Gastroesophageal sphincter (tissue), 3 donors: ENCODE data around the gene NIPAL4.

Source experiments
- EP300 ChIP-seq: sonication (generic); formaldehyde crosslinking; IDR thresholded peaks from one replicate; pipeline ENCODE4 v1.6.1; 2017; ENCODE audit warnings: antibody characterized with exemption, mild to moderate bottlenecking
- POLR2A ChIP-seq, 2 donors: fragments of 450-650 bp; IDR thresholded peaks; one replicate each; pipeline ENCODE4 v1.6.1; 2017; ENCODE audit warnings: antibody characterized with exemption in 2 of 2, mild to moderate bottlenecking in 2 of 2, moderate library complexity in 1 of 2
- POLR2AphosphoS5 ChIP-seq: sonication (generic); formaldehyde crosslinking; IDR thresholded peaks from one replicate; pipeline ENCODE4 v1.6.1; 2017; ENCODE audit warnings: antibody characterized with exemption
- TF ChIP-seq, protein P1 (sequence below), 4 experiments: fragments of 200-600 bp in 2 of 4; fragments of 450-650 bp in 2 of 4; sonication (generic) in 1 of 4; IDR thresholded peaks; one replicate each; pipeline ENCODE4 v1.5.1; 2017 to 2019; ENCODE audit warnings: antibody characterized with exemption in 4 of 4, mild to moderate bottlenecking in 2 of 4, moderate library complexity in 2 of 4

DNA sequence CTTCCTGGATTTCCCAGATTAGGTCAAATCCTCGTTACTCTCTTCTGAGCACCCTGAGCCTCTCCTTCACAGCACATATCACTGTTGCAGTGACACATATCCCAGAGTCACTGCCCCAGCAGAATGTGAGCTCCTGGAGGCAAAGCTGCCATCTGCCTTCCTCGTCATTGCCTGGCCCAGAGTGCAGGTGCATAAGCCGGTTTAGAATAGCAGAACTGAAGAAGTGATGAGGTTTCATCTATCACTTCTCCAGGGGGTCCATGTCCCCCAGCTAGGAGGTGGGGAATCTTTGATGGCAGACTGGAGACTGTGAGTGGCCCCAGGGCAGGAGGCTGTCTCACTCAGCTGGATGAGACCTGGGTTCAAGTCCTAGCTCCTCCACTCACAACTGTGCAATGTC, 25.8 kb downstream of the NIPAL4 start:
- TF ChIP-seq, protein P1, sequence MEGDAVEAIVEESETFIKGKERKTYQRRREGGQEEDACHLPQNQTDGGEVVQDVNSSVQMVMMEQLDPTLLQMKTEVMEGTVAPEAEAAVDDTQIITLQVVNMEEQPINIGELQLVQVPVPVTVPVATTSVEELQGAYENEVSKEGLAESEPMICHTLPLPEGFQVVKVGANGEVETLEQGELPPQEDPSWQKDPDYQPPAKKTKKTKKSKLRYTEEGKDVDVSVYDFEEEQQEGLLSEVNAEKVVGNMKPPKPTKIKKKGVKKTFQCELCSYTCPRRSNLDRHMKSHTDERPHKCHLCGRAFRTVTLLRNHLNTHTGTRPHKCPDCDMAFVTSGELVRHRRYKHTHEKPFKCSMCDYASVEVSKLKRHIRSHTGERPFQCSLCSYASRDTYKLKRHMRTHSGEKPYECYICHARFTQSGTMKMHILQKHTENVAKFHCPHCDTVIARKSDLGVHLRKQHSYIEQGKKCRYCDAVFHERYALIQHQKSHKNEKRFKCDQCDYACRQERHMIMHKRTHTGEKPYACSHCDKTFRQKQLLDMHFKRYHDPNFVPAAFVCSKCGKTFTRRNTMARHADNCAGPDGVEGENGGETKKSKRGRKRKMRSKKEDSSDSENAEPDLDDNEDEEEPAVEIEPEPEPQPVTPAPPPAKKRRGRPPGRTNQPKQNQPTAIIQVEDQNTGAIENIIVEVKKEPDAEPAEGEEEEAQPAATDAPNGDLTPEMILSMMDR (IDR thresholded peaks at IDR 0.05), result no peak
- TF ChIP-seq POLR2AphosphoS5 (no peak), EP300 (no peak), POLR2A (IDR thresholded peaks at IDR 0.05) (no peak)
